ENCODE data around the gene LYSMD4. TPM values are rescaled to one million over a fixed set of nuclear protein-coding genes. Genes with fewer than 3 reads are reported as not detected.

Gene LYSMD4
- total RNA-seq, 1 experiment from 2014 or later: 8.9 TPM

- Histone ChIP-seq H3K9me2 (replicated peaks; ENCODE audit: low read length) (no peaks in the 10 kb centered on the region), H3K27me3 (ENCODE audit: low read length) (no peaks in the 10 kb centered on the region), H3K4me1 (ENCODE audit: insufficient read depth, low read length) (no peaks in the 10 kb centered on the region), H4K20me1 (ENCODE audit: low read length) (no peaks in the 10 kb centered on the region), H3K4me2 (ENCODE audit: low read length) (no peak overlapping the region), H2AFZ (ENCODE audit: low read length) (no peak overlapping the region), H3K9me3 (ENCODE audit: low read length) (no peaks in the 10 kb centered on the region), H3K27ac (ENCODE audit: low read length) (no peak overlapping the region), H3F3A (ENCODE audit: low read length, unreplicated experiment) (no peaks in the 10 kb centered on the region), H3K36me3 (ENCODE audit: low read depth, low read length) (no peaks in the 10 kb centered on the region), H3K9ac (ENCODE audit: low read length) (no peak overlapping the region), H3K79me2 (ENCODE audit: low read length) (no peaks in the 10 kb centered on the region), H3K4me3 (ENCODE audit: low read length) (no peak overlapping the region)
- ATAC-seq (no peak), DNase-seq (no peak)
- TF ChIP-seq EZH2phosphoT487 (IDR thresholded peaks at IDR 0.05; ENCODE audit: borderline replicate concordance, low read length): no peak
- no peak for TF ChIP-seq CTCF (conservative IDR thresholded peaks at IDR 0.05; ENCODE audit: low read depth, low read length)
- no peak for TF ChIP-seq EZH2 (IDR thresholded peaks at IDR 0.05; ENCODE audit: low read length, unreplicated experiment)
- no TSS peak for BruUV-seq (replicated peaks)
- CTCF ChIA-PET: no interaction called here
- intact Hi-C loops (cut with micrococcal nuclease): no loop called here
- POLR2A ChIA-PET (ENCODE audit: unreplicated experiment): no interaction called here
Observed at GRCh38 chr15:99726333-99726732, 6.9 kb downstream of the LYSMD4 start.

DNA sequence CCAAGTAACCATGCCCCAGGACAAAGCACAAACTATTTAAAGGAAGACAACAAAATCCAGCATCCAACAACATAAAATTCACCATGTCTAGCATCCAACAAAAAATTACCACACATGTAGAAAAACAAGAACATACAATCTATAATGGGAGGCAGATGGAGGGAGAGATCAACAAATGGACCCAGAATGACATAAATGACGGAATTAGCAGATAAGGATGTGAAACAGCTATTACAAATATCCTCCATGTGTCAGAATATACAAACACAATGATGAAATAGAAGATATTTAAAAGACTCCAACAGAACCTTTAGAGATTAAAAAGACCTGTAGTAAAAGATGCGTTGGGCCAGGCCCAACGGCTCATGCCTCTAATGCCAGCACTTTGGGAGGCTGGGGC lies 10.8 kb downstream of the LYSMD4 start:
- ChIA-PET CTCF (no interaction called here), POLR2A (ENCODE audit: unreplicated experiment) (no interaction called here)
- no peak overlapping the region for H2AFZ ChIP-seq (ENCODE audit: low read length)
- no peak overlapping the region for H3K27ac ChIP-seq (ENCODE audit: low read length)
- no peaks in the 10 kb centered on the region for H3K4me1 ChIP-seq (ENCODE audit: insufficient read depth, low read length)
- no peak overlapping the region for H3K9ac ChIP-seq (ENCODE audit: low read length)
- H3K4me3 ChIP-seq (ENCODE audit: low read length): no peak overlapping the region
- H3K9me3 ChIP-seq (ENCODE audit: low read length): no peaks in the 10 kb centered on the region
- intact Hi-C loops (cut with micrococcal nuclease): no loop called here
- H4K20me1 ChIP-seq (ENCODE audit: low read length): no peaks in the 10 kb centered on the region
- H3K4me2 ChIP-seq (ENCODE audit: low read length): no peak overlapping the region
- TF ChIP-seq EZH2 (IDR thresholded peaks at IDR 0.05; ENCODE audit: low read length, unreplicated experiment) (no peak), CTCF (conservative IDR thresholded peaks at IDR 0.05; ENCODE audit: low read depth, low read length) (no peak), EZH2phosphoT487 (IDR thresholded peaks at IDR 0.05; ENCODE audit: borderline replicate concordance, low read length) (no peak)
- DNase-seq (no peak), ATAC-seq (no peak)
- no peaks in the 10 kb centered on the region for H3K36me3 ChIP-seq (ENCODE audit: low read depth, low read length)
- H3K79me2 ChIP-seq (ENCODE audit: low read length): no peaks in the 10 kb centered on the region
- no TSS peak for BruUV-seq (replicated peaks)
- no peaks in the 10 kb centered on the region for H3K9me2 ChIP-seq (replicated peaks; ENCODE audit: low read length)
- H3F3A ChIP-seq (ENCODE audit: low read length, unreplicated experiment): no peaks in the 10 kb centered on the region
- no peaks in the 10 kb centered on the region for H3K27me3 ChIP-seq (ENCODE audit: low read length)

DNA sequence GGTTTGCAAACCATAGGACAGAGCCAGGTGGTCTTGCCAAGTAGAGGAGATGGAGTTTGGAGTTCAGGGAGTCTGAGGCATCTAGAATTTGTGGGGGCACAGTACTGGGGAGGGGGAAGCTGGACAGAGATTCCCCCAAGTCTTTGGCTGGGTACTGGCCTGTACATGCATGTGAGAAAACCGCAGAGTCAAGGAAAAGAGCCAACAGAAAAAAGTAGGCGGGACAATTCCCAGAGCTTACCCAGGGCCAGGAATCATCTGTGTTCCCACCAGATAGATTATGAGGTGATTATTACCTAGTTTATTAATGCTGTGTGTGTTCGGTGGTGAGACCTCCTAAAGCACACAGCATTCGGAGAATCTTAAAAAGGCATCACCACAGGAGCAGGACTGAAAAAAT lies 11.3 kb downstream of the LYSMD4 start:
- Histone ChIP-seq H3K36me3 (ENCODE audit: low read depth, low read length) (no peaks in the 10 kb centered on the region), H4K20me1 (ENCODE audit: low read length) (no peaks in the 10 kb centered on the region), H3K4me1 (ENCODE audit: insufficient read depth, low read length) (no peaks in the 10 kb centered on the region), H3K9ac (ENCODE audit: low read length) (no peak overlapping the region), H3K27ac (ENCODE audit: low read length) (no peak overlapping the region), H3K4me3 (ENCODE audit: low read length) (no peak overlapping the region), H3K9me2 (replicated peaks; ENCODE audit: low read length) (no peaks in the 10 kb centered on the region), H3K4me2 (ENCODE audit: low read length) (no peak overlapping the region), H3K79me2 (ENCODE audit: low read length) (no peaks in the 10 kb centered on the region), H3K27me3 (ENCODE audit: low read length) (no peaks in the 10 kb centered on the region), H3F3A (ENCODE audit: low read length, unreplicated experiment) (no peaks in the 10 kb centered on the region), H2AFZ (ENCODE audit: low read length) (no peak overlapping the region), H3K9me3 (ENCODE audit: low read length) (no peaks in the 10 kb centered on the region)
- CTCF ChIA-PET: interaction anchor here (0.6 kb wide), 1 partner anchor 11 kb away, joined by 5 read pairs; the partner anchor contains the start of gene LYSMD4
- POLR2A ChIA-PET (ENCODE audit: unreplicated experiment): no interaction called here
- no peak for ATAC-seq
- intact Hi-C loops (cut with micrococcal nuclease): no loop called here
- DNase-seq: no peak
- no TSS peak for BruUV-seq (replicated peaks)
- TF ChIP-seq EZH2 (IDR thresholded peaks at IDR 0.05; ENCODE audit: low read length, unreplicated experiment): no peak
- TF ChIP-seq CTCF (conservative IDR thresholded peaks at IDR 0.05; ENCODE audit: low read depth, low read length): no peak
- no peak for TF ChIP-seq EZH2phosphoT487 (IDR thresholded peaks at IDR 0.05; ENCODE audit: borderline replicate concordance, low read length)

Data from PC-3 (cell line).